Endodermal cell (in vitro differentiated cells): Measurements from ENCODE around the gene PSMA7. TPM values are rescaled to one million over a fixed set of nuclear protein-coding genes. Genes with fewer than 3 reads are reported as not detected.

ENCODE experiments used
- DNase-seq: peaks from one replicate; pipeline ENCODE4 v3.0.0-alpha.2; 2017
- H3K27ac ChIP-seq: 2 replicates; pipeline ENCODE4 v1.5.1; 2013; ENCODE audit warnings: mild to moderate bottlenecking, low read depth, low read length, moderate library complexity
- H3K27me3 ChIP-seq: 2 replicates; pipeline ENCODE4 v1.6.1; 2013; ENCODE audit warnings: mild to moderate bottlenecking, low read length, moderate library complexity; ENCODE audit not compliant: insufficient read depth, control insufficient read depth, poor library complexity, severe bottlenecking
- H3K36me3 ChIP-seq: 2 replicates; pipeline ENCODE4 v1.7.0; 2013; ENCODE audit warnings: mild to moderate bottlenecking, low read length, moderate library complexity; ENCODE audit not compliant: control insufficient read depth, insufficient read depth
- H3K4me1 ChIP-seq: one replicate; pipeline ENCODE4 v1.7.0; 2013; ENCODE audit warnings: low read length; ENCODE audit not compliant: control insufficient read depth, insufficient read depth
- H3K4me3 ChIP-seq: 2 replicates; pipeline ENCODE4 v1.5.1; 2013; ENCODE audit warnings: mild to moderate bottlenecking, low read length, moderate library complexity
- H3K9ac ChIP-seq: 2 replicates; pipeline ENCODE4 v1.6.1; 2013; ENCODE audit warnings: mild to moderate bottlenecking, low read length, moderate library complexity; ENCODE audit not compliant: poor library complexity, severe bottlenecking; ENCODE audit errors: extremely low read depth
- H3K9me3 ChIP-seq: 2 replicates; pipeline ENCODE4 v1.6.1; 2013; ENCODE audit warnings: mild to moderate bottlenecking, low read length, moderate library complexity; ENCODE audit not compliant: control insufficient read depth
- H3K27ac Mint-ChIP-seq: 2 replicates; pipeline ENCODE4 v1.8.0; 2020; ENCODE audit warnings: mixed read lengths
- H3K27me3 Mint-ChIP-seq: 2 replicates; pipeline ENCODE4 v1.8.0; 2021; ENCODE audit warnings: mild to moderate bottlenecking, mixed read lengths; ENCODE audit not compliant: insufficient read depth
- H3K36me3 Mint-ChIP-seq: 2 replicates; pipeline ENCODE4 v1.8.0; 2020; ENCODE audit warnings: low read depth, mixed read lengths
- H3K4me1 Mint-ChIP-seq: 2 replicates; pipeline ENCODE4 v1.8.0; 2020; ENCODE audit warnings: mixed read lengths
- H3K4me3 Mint-ChIP-seq: 2 replicates; pipeline ENCODE4 v1.8.0; 2020; ENCODE audit warnings: mild to moderate bottlenecking, moderate library complexity, mixed read lengths
- H3K9me3 Mint-ChIP-seq: 2 replicates; pipeline ENCODE4 v1.8.0; 2020; ENCODE audit warnings: mild to moderate bottlenecking, mixed read lengths
- CTCF ChIP-seq: fragments of 200-600 bp; sonication (generic); conservative IDR thresholded peaks from 2 replicates; pipeline ENCODE4 v1.5.0; 2021; ENCODE audit warnings: antibody characterized with exemption, mild to moderate bottlenecking
- WGBS, 2 experiments: methylation state at CpG; one replicate each; pipeline versions ENCODE4 v1.1.5 to v1.1.7; 2013; ENCODE audit warnings: missing lambda C conversion rate in 2 of 2, mixed read lengths in 1 of 2; ENCODE audit not compliant: insufficient coverage in 1 of 2, insufficient read length in 1 of 2; 5-methylcytosine and 5-hydroxymethylcytosine counted together
- total RNA-seq, 2 donors: library from RNA; stranded (reverse); fragmentation: NEBNext Ultra II Directional in 1 of 2; extraction: Animal tissue kit (Norgen Biotek cat#: 25700) in 1 of 2; gene quantifications; 2 replicates in 1 of 2; 3 replicates in 1 of 2; pipeline ENCODE4 v1.2.1, GENCODE V29; 2021

PSMA7 gene
- total RNA-seq, 2 donors from 2014 or later, result 279 to 280 TPM

DNA sequence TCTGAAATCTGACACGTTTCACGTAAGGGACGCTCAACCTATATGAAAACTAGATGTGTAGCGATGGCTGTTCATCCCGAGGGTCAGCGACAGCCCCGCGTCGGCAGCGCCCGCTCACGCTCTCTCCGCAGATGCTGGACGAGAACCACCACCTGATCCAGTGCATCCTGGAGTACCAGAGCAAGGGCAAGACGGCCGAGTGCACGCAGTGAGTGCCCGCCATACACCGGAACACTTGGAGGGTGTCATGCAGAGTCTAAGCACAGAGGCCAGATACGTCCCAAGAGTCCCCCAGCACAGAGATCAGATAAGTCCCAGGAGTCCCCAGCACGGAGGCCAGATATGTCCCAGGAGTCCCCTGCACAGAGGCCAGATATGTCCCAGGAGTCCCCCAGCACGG, 15.3 kb upstream of the PSMA7 start:
- Histone ChIP-seq H3K27me3 (no peaks in the 10 kb centered on the region), H3K36me3 (peaks cover 50% of the 10 kb centered on the region), H3K4me1 (peaks cover 2% of the 10 kb centered on the region), H3K9ac (no peak overlapping the region), H3K27ac (no peak overlapping the region), H3K4me3 (no peak overlapping the region), H3K9me3 (peaks cover under 1% of the 10 kb centered on the region)
- TF ChIP-seq CTCF, result no peak
- no peaks in the 10 kb centered on the region for H3K27me3 Mint-ChIP-seq
- WGBS, 2 experiments, result 94 to 97% methylated on average over 20 to 22 of the region's 22 CpGs
- H3K4me1 Mint-ChIP-seq, result peaks cover 11% of the 10 kb centered on the region
- peaks cover 30% of the 10 kb centered on the region for H3K36me3 Mint-ChIP-seq
- peaks cover under 1% of the 10 kb centered on the region for H3K9me3 Mint-ChIP-seq
- no peak for DNase-seq
- no peak overlapping the region for H3K4me3 Mint-ChIP-seq
- H3K27ac Mint-ChIP-seq, result no peak overlapping the region

DNA sequence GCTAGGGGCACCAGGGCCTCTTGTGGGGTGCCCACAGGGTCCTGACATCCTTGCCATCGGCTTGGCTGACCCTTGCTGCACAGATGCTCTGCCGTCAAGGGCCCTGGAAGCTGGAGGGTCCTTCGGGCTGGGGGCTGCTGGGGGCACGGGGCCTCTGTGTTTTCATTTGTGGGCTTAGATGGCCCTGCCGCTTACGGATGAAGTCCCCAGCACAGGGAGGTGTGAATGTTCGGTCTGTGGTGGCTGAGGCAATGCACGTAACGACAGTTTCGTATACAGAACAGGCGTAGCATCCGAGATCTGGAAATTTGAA, 14.8 kb upstream of the PSMA7 start:
- Histone ChIP-seq H3K36me3 (peaks cover 55% of the 10 kb centered on the region), H3K4me1 (peaks cover 2% of the 10 kb centered on the region), H3K27me3 (no peaks in the 10 kb centered on the region), H3K27ac (no peak overlapping the region), H3K9me3 (peaks cover 5% of the 10 kb centered on the region), H3K9ac (no peak overlapping the region), H3K4me3 (no peak overlapping the region)
- Mint-ChIP-seq H3K27me3 (no peaks in the 10 kb centered on the region), H3K36me3 (peaks cover 33% of the 10 kb centered on the region), H3K4me1 (peaks cover 11% of the 10 kb centered on the region), H3K9me3 (peaks cover 3% of the 10 kb centered on the region), H3K4me3 (no peak overlapping the region), H3K27ac (no peak overlapping the region)
- no peak for TF ChIP-seq CTCF
- 95 to 96% methylated on average over 9 to 12 of the region's 12 CpGs for WGBS, 2 experiments
- no peak for DNase-seq

- WGBS, 2 experiments, result 94 to 98% methylated on average over 16 to 22 of the region's 25 CpGs
- Mint-ChIP-seq H3K9me3 (peaks cover 7% of the 10 kb centered on the region), H3K27me3 (no peaks in the 10 kb centered on the region), H3K4me3 (no peak overlapping the region), H3K27ac (no peak overlapping the region), H3K4me1 (peaks cover 11% of the 10 kb centered on the region), H3K36me3 (peaks cover 37% of the 10 kb centered on the region)
- H3K4me1 ChIP-seq, result peaks cover 2% of the 10 kb centered on the region
- peaks cover 7% of the 10 kb centered on the region for H3K9me3 ChIP-seq
- peaks cover 53% of the 10 kb centered on the region for H3K36me3 ChIP-seq
- no peaks in the 10 kb centered on the region for H3K27me3 ChIP-seq
- no peak overlapping the region for H3K4me3 ChIP-seq
- no peak for DNase-seq
- H3K27ac ChIP-seq, result no peak overlapping the region
- no peak for TF ChIP-seq CTCF
- H3K9ac ChIP-seq, result no peak overlapping the region
Measured at GRCh38 chr20:62157387-62158087, 14.3 kb upstream of the PSMA7 start.
